ENCODE measurements around the gene STIMATE.

DNA sequence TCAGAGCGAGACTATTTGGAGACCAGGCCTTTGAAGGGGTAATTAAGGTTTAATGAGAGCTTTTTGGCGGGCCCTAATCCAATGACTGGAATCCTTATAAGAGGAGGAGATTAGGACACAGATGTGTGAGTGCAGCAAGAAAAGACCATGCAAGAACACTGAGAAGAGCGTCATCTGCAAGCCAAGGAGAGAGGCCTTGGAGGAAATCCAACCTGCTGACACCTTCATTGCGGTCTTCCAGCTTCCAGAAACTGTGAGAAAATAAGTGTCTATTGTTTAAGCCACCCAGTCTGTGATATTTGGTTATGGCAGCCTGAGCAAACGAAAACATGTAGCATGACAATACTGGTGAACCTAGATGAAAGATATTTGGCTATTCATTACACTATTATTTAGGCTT is 39.5 kb downstream of the STIMATE start:
- TF ChIP-seq, protein P1, sequence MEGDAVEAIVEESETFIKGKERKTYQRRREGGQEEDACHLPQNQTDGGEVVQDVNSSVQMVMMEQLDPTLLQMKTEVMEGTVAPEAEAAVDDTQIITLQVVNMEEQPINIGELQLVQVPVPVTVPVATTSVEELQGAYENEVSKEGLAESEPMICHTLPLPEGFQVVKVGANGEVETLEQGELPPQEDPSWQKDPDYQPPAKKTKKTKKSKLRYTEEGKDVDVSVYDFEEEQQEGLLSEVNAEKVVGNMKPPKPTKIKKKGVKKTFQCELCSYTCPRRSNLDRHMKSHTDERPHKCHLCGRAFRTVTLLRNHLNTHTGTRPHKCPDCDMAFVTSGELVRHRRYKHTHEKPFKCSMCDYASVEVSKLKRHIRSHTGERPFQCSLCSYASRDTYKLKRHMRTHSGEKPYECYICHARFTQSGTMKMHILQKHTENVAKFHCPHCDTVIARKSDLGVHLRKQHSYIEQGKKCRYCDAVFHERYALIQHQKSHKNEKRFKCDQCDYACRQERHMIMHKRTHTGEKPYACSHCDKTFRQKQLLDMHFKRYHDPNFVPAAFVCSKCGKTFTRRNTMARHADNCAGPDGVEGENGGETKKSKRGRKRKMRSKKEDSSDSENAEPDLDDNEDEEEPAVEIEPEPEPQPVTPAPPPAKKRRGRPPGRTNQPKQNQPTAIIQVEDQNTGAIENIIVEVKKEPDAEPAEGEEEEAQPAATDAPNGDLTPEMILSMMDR (IDR thresholded peaks at IDR 0.05 in 2 of 3, conservative IDR thresholded peaks at IDR 0.05 in 1 of 3; ENCODE audit: control insufficient read depth in 2 of 3, extremely low read depth in 1 of 3, insufficient read depth in 1 of 3, low read depth in 3 of 3, low read length in 3 of 3), result no peak
- TF ChIP-seq CREM (IDR thresholded peaks at IDR 0.05; ENCODE audit: low read depth) (no peak), JUND (IDR thresholded peaks at IDR 0.05; ENCODE audit: low read depth, low read length) (no peak), STAT3 (IDR thresholded peaks at IDR 0.05; ENCODE audit: low read depth, low read length) (no peak)
- TF ChIP-seq, protein P2, sequence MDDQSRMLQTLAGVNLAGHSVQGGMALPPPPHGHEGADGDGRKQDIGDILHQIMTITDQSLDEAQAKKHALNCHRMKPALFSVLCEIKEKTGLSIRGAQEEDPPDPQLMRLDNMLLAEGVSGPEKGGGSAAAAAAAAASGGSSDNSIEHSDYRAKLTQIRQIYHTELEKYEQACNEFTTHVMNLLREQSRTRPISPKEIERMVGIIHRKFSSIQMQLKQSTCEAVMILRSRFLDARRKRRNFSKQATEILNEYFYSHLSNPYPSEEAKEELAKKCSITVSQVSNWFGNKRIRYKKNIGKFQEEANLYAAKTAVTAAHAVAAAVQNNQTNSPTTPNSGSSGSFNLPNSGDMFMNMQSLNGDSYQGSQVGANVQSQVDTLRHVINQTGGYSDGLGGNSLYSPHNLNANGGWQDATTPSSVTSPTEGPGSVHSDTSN (IDR thresholded peaks at IDR 0.05; ENCODE audit: insufficient replicate concordance, low read depth, low read length), result no peak
- TF ChIP-seq, protein P3, sequence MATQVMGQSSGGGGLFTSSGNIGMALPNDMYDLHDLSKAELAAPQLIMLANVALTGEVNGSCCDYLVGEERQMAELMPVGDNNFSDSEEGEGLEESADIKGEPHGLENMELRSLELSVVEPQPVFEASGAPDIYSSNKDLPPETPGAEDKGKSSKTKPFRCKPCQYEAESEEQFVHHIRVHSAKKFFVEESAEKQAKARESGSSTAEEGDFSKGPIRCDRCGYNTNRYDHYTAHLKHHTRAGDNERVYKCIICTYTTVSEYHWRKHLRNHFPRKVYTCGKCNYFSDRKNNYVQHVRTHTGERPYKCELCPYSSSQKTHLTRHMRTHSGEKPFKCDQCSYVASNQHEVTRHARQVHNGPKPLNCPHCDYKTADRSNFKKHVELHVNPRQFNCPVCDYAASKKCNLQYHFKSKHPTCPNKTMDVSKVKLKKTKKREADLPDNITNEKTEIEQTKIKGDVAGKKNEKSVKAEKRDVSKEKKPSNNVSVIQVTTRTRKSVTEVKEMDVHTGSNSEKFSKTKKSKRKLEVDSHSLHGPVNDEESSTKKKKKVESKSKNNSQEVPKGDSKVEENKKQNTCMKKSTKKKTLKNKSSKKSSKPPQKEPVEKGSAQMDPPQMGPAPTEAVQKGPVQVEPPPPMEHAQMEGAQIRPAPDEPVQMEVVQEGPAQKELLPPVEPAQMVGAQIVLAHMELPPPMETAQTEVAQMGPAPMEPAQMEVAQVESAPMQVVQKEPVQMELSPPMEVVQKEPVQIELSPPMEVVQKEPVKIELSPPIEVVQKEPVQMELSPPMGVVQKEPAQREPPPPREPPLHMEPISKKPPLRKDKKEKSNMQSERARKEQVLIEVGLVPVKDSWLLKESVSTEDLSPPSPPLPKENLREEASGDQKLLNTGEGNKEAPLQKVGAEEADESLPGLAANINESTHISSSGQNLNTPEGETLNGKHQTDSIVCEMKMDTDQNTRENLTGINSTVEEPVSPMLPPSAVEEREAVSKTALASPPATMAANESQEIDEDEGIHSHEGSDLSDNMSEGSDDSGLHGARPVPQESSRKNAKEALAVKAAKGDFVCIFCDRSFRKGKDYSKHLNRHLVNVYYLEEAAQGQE (IDR thresholded peaks at IDR 0.05; ENCODE audit: low read depth, low read length), result no peak

Data from GM12878 (cell line).